ENCODE data around the gene ABCG1. TPM values are rescaled to one million over a fixed set of nuclear protein-coding genes. Genes with fewer than 3 reads are reported as not detected.

ABCG1 gene
- total RNA-seq, 1 experiment from 2014 or later, result not detected

DNA sequence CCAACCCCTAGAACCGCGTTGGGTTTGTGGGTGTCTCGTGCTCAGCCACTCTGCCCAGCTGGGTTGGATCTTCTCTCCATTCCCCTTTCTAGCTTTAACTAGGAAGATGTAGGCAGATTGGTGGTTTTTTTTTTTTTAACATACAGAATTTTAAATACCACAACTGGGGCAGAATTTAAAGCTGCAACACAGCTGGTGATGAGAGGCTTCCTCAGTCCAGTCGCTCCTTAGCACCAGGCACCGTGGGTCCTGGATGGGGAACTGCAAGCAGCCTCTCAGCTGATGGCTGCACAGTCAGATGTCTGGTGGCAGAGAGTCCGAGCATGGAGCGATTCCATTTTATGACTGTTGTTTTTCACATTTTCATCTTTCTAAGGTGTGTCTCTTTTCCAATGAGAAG lies 77.6 kb downstream of the ABCG1 start:
- POLR2A ChIA-PET, result no interaction called here
- CTCF ChIA-PET, result no interaction called here
- Mint-ChIP-seq H3K9me3 (ENCODE audit: unreplicated experiment) (no peaks in the 10 kb centered on the region), H3K4me1 (ENCODE audit: low read depth, unreplicated experiment) (no peaks in the 10 kb centered on the region), H3K36me3 (ENCODE audit: insufficient read depth, unreplicated experiment) (no peaks in the 10 kb centered on the region), H3K27ac (ENCODE audit: unreplicated experiment) (no peak overlapping the region), H3K4me3 (ENCODE audit: unreplicated experiment) (no peak overlapping the region), H3K27me3 (ENCODE audit: insufficient read depth, unreplicated experiment) (peaks cover 3% of the 10 kb centered on the region)
- no TSS peak for BruUV-seq (replicated peaks)
- intact Hi-C loops (cut with micrococcal nuclease; ENCODE audit: unreplicated experiment), result no loop called here
- DNase-seq, result no peak
- Histone ChIP-seq H3K36me3 (ENCODE audit: control insufficient read depth, insufficient read depth, low read length) (no peaks in the 10 kb centered on the region), H3K9me3 (no peaks in the 10 kb centered on the region), H3K27me3 (replicated peaks; ENCODE audit: control insufficient read depth, insufficient read depth, low read length) (no peaks in the 10 kb centered on the region), H3K4me1 (no peaks in the 10 kb centered on the region), H3K4me3 (ENCODE audit: low read depth, low read length) (no peak overlapping the region)
- TF ChIP-seq, protein P1, sequence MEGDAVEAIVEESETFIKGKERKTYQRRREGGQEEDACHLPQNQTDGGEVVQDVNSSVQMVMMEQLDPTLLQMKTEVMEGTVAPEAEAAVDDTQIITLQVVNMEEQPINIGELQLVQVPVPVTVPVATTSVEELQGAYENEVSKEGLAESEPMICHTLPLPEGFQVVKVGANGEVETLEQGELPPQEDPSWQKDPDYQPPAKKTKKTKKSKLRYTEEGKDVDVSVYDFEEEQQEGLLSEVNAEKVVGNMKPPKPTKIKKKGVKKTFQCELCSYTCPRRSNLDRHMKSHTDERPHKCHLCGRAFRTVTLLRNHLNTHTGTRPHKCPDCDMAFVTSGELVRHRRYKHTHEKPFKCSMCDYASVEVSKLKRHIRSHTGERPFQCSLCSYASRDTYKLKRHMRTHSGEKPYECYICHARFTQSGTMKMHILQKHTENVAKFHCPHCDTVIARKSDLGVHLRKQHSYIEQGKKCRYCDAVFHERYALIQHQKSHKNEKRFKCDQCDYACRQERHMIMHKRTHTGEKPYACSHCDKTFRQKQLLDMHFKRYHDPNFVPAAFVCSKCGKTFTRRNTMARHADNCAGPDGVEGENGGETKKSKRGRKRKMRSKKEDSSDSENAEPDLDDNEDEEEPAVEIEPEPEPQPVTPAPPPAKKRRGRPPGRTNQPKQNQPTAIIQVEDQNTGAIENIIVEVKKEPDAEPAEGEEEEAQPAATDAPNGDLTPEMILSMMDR (IDR thresholded peaks at IDR 0.05; ENCODE audit: insufficient read depth in 1 of 2, low read depth in 1 of 2, low read length in 1 of 2, severe bottlenecking in 1 of 2, unreplicated experiment in 1 of 2), result no peak

DNA sequence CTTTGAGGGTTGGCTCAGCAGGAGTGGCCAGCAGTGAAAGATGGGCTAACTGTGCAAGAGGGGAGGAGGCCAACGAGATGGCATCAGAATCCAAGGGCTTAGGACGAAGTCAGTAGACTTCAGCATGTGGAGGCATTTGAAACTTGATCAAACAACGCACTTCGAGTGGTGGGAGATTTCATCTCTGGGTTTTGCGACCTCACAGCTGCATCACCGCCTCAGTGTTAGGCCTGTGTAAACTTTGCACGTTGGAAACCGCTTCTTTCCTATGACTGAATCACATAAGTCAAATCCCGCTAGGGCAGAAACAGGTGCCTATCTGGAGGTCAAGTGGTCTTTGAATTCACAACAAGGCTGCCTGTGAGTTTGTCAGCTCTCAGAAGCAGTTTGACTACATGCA lies 78.4 kb downstream of the ABCG1 start:
- Histone ChIP-seq H3K36me3 (ENCODE audit: control insufficient read depth, insufficient read depth, low read length) (no peaks in the 10 kb centered on the region), H3K9me3 (no peaks in the 10 kb centered on the region), H3K27me3 (replicated peaks; ENCODE audit: control insufficient read depth, insufficient read depth, low read length) (no peaks in the 10 kb centered on the region), H3K4me3 (ENCODE audit: low read depth, low read length) (no peak overlapping the region), H3K4me1 (no peaks in the 10 kb centered on the region)
- intact Hi-C loops (cut with micrococcal nuclease; ENCODE audit: unreplicated experiment), result no loop called here
- Mint-ChIP-seq H3K36me3 (ENCODE audit: insufficient read depth, unreplicated experiment) (no peaks in the 10 kb centered on the region), H3K4me1 (ENCODE audit: low read depth, unreplicated experiment) (no peaks in the 10 kb centered on the region), H3K27me3 (ENCODE audit: insufficient read depth, unreplicated experiment) (peaks cover 3% of the 10 kb centered on the region), H3K4me3 (ENCODE audit: unreplicated experiment) (no peak overlapping the region), H3K9me3 (ENCODE audit: unreplicated experiment) (no peaks in the 10 kb centered on the region), H3K27ac (ENCODE audit: unreplicated experiment) (no peak overlapping the region)
- no peak for DNase-seq
- TF ChIP-seq, protein P1 (IDR thresholded peaks at IDR 0.05; ENCODE audit: insufficient read depth in 1 of 2, low read depth in 1 of 2, low read length in 1 of 2, severe bottlenecking in 1 of 2, unreplicated experiment in 1 of 2), result no peak
- ChIA-PET CTCF (no interaction called here), POLR2A (interaction anchor here (0.5 kb wide), 1 partner anchor 429 kb away, joined by 4 read pairs; no protein-coding TSS in a partner anchor)
- no TSS peak for BruUV-seq (replicated peaks)

DNA sequence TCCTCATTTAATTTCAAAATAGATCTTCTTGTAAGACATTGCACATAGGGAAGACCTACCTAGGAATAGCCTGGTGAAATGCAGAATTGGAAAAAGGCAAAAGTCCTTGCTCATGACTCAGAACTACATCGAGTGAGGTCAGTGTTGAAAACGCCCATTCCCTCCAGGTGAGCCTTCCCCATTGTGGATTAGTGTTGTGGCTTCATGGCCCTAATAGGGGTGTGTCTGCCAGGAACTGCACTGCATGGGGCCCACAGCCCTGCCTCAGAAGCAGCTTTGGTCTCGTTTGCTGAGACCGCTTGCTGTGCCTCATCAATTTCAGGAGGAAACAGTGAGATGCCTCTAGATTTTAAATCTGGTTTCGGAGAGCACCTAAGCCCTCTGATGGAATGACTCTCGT lies 79.3 kb downstream of the ABCG1 start:
- CTCF ChIA-PET, result no interaction called here
- TF ChIP-seq, protein P1 (IDR thresholded peaks at IDR 0.05; ENCODE audit: insufficient read depth in 1 of 2, low read depth in 1 of 2, low read length in 1 of 2, severe bottlenecking in 1 of 2, unreplicated experiment in 1 of 2), result no peak

More for the DNA sequence above, 79.3 kb downstream of the ABCG1 start:
- Histone ChIP-seq H3K9me3 (no peaks in the 10 kb centered on the region), H3K27me3 (replicated peaks; ENCODE audit: control insufficient read depth, insufficient read depth, low read length) (no peaks in the 10 kb centered on the region), H3K4me1 (no peaks in the 10 kb centered on the region), H3K36me3 (ENCODE audit: control insufficient read depth, insufficient read depth, low read length) (no peaks in the 10 kb centered on the region), H3K4me3 (ENCODE audit: low read depth, low read length) (no peak overlapping the region)
- H3K4me1 Mint-ChIP-seq (ENCODE audit: low read depth, unreplicated experiment), result no peaks in the 10 kb centered on the region
- POLR2A ChIA-PET, result no interaction called here
- H3K9me3 Mint-ChIP-seq (ENCODE audit: unreplicated experiment), result no peaks in the 10 kb centered on the region
- H3K36me3 Mint-ChIP-seq (ENCODE audit: insufficient read depth, unreplicated experiment), result no peaks in the 10 kb centered on the region
- no peak for DNase-seq
- H3K27me3 Mint-ChIP-seq (ENCODE audit: insufficient read depth, unreplicated experiment), result peaks cover 3% of the 10 kb centered on the region
- no peak overlapping the region for H3K27ac Mint-ChIP-seq (ENCODE audit: unreplicated experiment)
- no peak overlapping the region for H3K4me3 Mint-ChIP-seq (ENCODE audit: unreplicated experiment)
- no TSS peak for BruUV-seq (replicated peaks)
- intact Hi-C loops (cut with micrococcal nuclease; ENCODE audit: unreplicated experiment), result no loop called here

Data from Caco-2 (cell line).